Measurements from ENCODE around the gene PHACTR1. TPM values are rescaled to one million over a fixed set of nuclear protein-coding genes. Genes with fewer than 3 reads are reported as not detected.

Gene PHACTR1
- total and polyA plus RNA-seq, 9 of the 15 experiments (the other 6 are each of a cell fraction or from before 2014, with no cell fraction given): 11.5 to 32.6 (median 22.0) TPM

DNA sequence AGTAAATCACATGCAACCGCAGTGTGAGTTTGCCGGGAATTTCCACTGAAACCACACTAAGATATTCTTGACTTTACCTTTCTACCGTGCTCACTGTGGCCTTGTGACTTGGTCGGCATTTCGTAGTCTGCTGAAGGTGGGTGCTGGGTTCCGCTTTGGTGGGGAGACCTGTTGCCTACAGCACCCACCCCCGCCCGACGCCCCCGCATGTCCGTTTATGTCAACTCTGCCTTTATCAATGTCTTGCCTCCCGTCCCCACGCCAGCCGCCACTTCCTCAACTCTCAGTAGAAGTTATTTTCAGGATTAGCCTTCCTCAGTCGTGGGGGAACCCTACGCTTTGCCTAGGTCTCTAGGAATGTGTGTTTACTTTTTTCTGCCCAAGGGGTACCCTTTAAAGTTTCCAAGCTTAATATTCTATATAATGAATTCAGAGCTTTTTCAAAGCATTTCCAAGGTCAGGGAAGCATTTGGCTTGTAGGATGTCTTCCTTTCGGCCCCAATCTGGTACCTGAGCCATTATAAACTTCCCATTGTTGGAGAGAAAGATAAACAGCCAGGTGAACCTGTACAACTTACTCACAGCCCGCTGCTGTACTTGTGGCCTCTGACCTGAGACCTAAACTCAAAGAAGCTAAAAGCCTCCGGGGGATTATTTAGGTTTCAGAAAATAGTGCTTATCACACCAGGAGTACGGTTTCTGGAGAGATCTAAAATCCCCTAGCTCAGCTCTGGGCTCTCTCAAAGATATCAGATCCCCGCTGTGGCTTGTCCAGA is 557.6 kb downstream of the PHACTR1 start (continued):
- TF ChIP-seq FOXM1 (IDR thresholded peaks at IDR 0.05; ENCODE audit: low read depth) (peak; percentile 51; the same call in 1 of the 2 replicates), FOXM1 (CRISPR knock-in tag; IDR thresholded peaks at IDR 0.05; ENCODE audit: low read depth) (no peak), ZNF124 (CRISPR knock-in tag; IDR thresholded peaks at IDR 0.05) (no peak), PHF8 (IDR thresholded peaks at IDR 0.05; ENCODE audit: borderline replicate concordance, low read length) (peak; percentile 24; the same call in 1 of the 2 replicates), SMC3 (conservative IDR thresholded peaks at IDR 0.05; ENCODE audit: insufficient read depth, low read depth, low read length) (no peak)
- TF ChIP-seq, protein P1, sequence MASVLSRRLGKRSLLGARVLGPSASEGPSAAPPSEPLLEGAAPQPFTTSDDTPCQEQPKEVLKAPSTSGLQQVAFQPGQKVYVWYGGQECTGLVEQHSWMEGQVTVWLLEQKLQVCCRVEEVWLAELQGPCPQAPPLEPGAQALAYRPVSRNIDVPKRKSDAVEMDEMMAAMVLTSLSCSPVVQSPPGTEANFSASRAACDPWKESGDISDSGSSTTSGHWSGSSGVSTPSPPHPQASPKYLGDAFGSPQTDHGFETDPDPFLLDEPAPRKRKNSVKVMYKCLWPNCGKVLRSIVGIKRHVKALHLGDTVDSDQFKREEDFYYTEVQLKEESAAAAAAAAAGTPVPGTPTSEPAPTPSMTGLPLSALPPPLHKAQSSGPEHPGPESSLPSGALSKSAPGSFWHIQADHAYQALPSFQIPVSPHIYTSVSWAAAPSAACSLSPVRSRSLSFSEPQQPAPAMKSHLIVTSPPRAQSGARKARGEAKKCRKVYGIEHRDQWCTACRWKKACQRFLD (CRISPR knock-in tag; IDR thresholded peaks at IDR 0.05): peak; percentile 84

DNA sequence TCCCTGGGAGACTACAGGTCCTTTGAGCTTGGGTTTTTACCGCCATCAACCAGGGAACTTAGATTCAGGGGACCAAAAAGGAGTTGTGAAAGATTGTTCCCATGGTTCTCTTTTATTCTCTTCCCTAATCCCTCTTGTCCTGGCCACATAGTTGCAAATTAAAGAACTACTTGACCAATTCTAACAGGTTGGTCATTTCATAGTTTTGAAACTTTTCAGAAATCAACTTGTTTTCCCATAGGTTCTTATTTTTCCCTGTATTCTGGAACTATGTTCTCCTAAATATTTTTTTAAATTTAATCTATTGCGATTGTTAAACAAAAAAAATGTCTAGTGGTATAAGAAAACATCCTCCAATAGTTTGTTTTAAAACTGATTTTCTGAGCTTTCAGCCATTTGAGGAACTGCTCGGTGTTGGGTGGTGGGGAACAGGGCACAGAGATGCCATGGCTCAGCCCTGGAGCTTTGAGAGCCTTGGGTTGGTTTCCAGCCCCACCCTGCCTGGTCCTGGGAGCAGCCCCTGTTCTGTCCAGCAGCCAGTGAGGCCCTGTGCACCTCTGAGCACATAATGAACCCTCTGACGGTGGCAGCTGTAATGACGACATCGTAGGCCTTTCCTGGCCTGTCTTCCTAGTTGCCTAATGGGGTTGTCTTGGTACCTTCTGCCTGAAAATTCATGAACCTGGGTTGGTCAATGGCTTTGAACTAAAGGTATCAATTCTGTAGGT is 558.3 kb downstream of the PHACTR1 start:
- Histone ChIP-seq H3K36me3 (ENCODE audit: control insufficient read depth, insufficient read depth, low read length) (peaks cover 41% of the 10 kb centered on the region), H3K9ac (ENCODE audit: insufficient read depth in 1 of 2, low read depth in 2 of 2, low read length in 2 of 2) (peak overlapping the region; percentile 86 to 87), H3K9me1 (ENCODE audit: control insufficient read depth, insufficient read depth, low read length) (peaks cover 3% of the 10 kb centered on the region), H3K79me2 (ENCODE audit: control insufficient read depth, insufficient read depth, low read length) (peaks cover 55% of the 10 kb centered on the region), H2AFZ (ENCODE audit: low read depth, low read length) (peak overlapping the region; percentile 81), H3K4me1 (replicated peaks in 1 of 2; ENCODE audit: control insufficient read depth in 2 of 2, insufficient read depth in 2 of 2, low read length in 2 of 2) (peaks cover 25 to 32% of the 10 kb centered on the region in 2 experiments), H3K4me3 (peak overlapping the region; percentile 47), H3K27me3 (ENCODE audit: control insufficient read depth in 2 of 2, insufficient read depth in 2 of 2, low read length in 2 of 2) (no peaks in the 10 kb centered on the region), H3K27ac (ENCODE audit: extremely low read depth, low read depth, low read length) (peak overlapping the region; percentile 92), H4K20me1 (replicated peaks; ENCODE audit: control insufficient read depth, insufficient read depth, low read length) (no peaks in the 10 kb centered on the region), H3K4me2 (ENCODE audit: insufficient read depth, low read length) (peak overlapping the region; percentile 89), H3K9me3 (replicated peaks; ENCODE audit: control insufficient read depth, insufficient read depth, low read depth, low read length) (no peaks in the 10 kb centered on the region)
- intact Hi-C loops (cut with micrococcal nuclease): loop anchor here (1.0 to 2.0 kb wide), 2 partner anchors 53 to 80 kb away; partner anchors contain the start of gene TBC1D7
- BruUV-seq (replicated peaks): no TSS peak
- DNase-seq (ENCODE audit: extremely low read depth in 1 of 4, low spot score in 3 of 4) (peak; percentile 31 to 51 (median 42)), ATAC-seq (peak; percentile 45), FAIRE-seq (peak; percentile 19)
- 12% methylated on average over 6 of the region's 6 CpGs for WGBS (ENCODE audit: insufficient coverage, low coverage, missing lambda C conversion rate)
- in situ Hi-C loops (cut with MboI): no loop called here
- CTCF ChIA-PET (ENCODE audit: low intra/inter-chr PET ratio): no interaction called here
- POLR2A ChIA-PET: interaction anchor here (0.6 to 2.5 kb wide), 8 partner anchors 11 to 350 kb away, joined by 3 to 29 read pairs (median 4); no protein-coding TSS in a partner anchor
- TF ChIP-seq NCOA2 (IDR thresholded peaks at IDR 0.05; ENCODE audit: partially characterized antibody in 2 of 2) (no peak), PHF8 (IDR thresholded peaks at IDR 0.05; ENCODE audit: borderline replicate concordance, low read length) (0 out of 2 replicates have a peak, but pooled peaks have one; percentile 12), NCOR1 (IDR thresholded peaks at IDR 0.05) (no peak), ZNF75A (CRISPR knock-in tag; IDR thresholded peaks at IDR 0.05) (no peak), ARID1B (IDR thresholded peaks at IDR 0.05) (no peak), ZFPM2 (CRISPR knock-in tag; IDR thresholded peaks at IDR 0.05) (no peak), CBX8 (IDR thresholded peaks at IDR 0.05; ENCODE audit: borderline replicate concordance, extremely low read depth, low read depth, low read length, poor library complexity, severe bottlenecking) (no peak), GABPA (tag; conservative IDR thresholded peaks at IDR 0.05; ENCODE audit: low read depth) (no peak)
- TF ChIP-seq, protein P2, sequence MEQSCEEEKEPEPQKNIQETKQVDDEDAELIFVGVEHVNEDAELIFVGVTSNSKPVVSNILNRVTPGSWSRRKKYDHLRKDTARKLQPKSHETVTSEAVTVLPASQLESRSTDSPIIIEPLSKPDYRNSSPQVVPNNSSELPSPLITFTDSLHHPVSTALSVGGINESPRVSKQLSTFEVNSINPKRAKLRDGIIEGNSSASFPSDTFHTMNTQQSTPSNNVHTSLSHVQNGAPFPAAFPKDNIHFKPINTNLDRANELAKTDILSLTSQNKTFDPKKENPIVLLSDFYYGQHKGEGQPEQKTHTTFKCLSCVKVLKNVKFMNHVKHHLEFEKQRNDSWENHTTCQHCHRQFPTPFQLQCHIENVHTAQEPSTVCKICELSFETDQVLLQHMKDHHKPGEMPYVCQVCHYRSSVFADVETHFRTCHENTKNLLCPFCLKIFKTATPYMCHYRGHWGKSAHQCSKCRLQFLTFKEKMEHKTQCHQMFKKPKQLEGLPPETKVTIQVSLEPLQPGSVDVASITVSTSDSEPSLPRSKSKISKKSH (CRISPR knock-in tag; IDR thresholded peaks at IDR 0.05): no peak
